Activated gamma-delta T cell treated with anti-CD3 and anti-CD28 coated beads, Interleukin-2, amount 50 U/mL, for 16 hours (primary cell): Measurements from ENCODE around the gene ORC2.
"Not testable (repeated sequence)": the region's sequence is repeated elsewhere in the genome, so short reads cannot be mapped to it uniquely, and the experiment has no call there.

ENCODE experiments used
- DNase-seq: peaks from one replicate; pipeline ENCODE4 v3.0.0-alpha.2; 2020; ENCODE audit warnings: low read depth

ORC2 gene

GRCh38 chr2:200963124-200963917 is at the start of gene ORC2:
Gene ORC2 (minus strand): TSS chr2:200963660. CDS start chr2:200958123, 5,537 bp downstream.
- peak; percentile 84 for DNase-seq

- no peak for DNase-seq
These were observed 44.9 kb upstream of the ORC2 start for GRCh38 chr2:201008296-201008829.

GRCh38 chr2:201007584-201007998 is 44.1 kb upstream of the ORC2 start:
- no peak for DNase-seq

GRCh38 chr2:201006704-201007103 is 43.2 kb upstream of the ORC2 start:
- DNase-seq, result no peak

DNA sequence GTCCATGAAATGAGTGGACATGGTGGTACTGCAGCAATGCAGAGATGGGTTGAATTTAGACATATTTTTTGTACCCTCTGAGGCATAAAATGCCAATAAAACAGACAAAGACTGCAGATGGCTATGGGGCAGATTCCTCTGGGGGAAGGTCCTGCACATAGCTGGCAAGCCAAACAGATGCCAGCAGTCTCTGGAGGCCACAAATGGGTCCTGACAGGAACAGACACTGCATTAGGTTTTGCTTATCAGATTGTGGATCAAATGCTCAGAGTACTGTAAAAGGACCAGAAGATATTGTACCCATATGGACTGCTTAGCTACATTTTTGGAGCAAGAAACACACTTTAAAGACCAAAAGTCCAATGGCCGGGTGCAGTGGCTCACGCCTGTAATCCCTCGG is 40.9 kb upstream of the ORC2 start:
- DNase-seq, result no peak

GRCh38 chr2:200993097-200993496 is 29.6 kb upstream of the ORC2 start:
- no peak for DNase-seq

- DNase-seq, result no peak
These were observed 23.7 kb upstream of the ORC2 start for GRCh38 chr2:200987137-200987536.

GRCh38 chr2:200985799-200986198 is 22.3 kb upstream of the ORC2 start:
- DNase-seq, result no peak

- no peak for DNase-seq
These were observed 13.2 kb upstream of the ORC2 start for GRCh38 chr2:200976710-200977109.

DNA sequence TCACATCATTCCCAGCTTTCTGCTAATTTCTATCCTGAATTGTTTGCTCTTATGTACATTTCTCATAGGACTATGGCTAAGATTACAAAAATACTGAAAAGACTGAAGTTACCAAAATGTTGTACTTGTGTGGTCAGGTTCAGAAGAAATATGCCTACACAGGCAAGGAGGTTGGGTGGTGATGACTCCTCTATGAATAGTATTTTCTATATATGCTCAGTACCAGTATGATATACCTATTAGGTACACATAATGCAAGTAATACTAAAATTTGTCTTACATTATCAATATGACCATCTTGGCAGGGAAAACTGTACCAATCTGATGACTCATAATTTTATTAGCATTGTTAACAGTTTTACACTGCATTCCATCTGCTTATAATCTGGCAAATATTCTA is 12.2 kb upstream of the ORC2 start:
- DNase-seq, result no peak

DNA sequence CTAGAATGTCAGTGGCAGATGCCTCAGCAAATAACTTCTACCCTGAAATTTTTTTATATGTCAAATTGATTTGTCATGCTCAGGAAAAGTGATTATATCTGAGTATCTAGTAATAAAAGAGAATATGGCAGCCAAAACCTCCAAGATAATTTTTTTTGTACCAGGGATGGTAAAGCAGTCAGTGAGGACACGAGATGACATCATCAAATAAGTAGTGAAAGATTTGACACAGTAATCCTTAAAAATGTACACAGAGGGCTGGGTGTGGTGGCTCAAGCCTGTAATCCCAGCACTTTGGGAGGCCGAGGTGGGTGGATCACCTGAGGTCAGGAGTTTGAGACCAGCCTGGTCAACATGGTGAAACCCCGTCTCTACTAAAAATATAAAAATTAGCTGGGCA is 6.6 kb upstream of the ORC2 start:
- not testable (repeated sequence) for DNase-seq

DNA sequence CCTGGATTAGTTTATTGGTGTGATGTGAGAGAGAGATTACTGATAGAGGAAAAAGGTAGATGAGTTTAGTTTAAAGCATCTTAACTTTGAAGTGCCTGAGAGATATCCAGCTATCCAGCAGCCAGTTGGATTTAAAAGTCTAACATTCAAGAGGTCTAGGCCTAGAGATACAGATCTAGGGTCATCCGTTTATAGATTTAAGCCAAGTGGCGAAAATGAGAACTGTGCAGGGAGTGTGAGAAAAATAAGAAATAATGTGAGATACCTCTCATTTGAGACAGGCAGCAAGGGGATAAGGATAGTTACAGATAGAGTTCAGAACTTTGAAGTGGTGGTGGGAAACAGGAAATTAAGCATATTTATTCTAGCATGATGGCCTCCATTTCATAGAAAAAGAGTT is 5.3 kb upstream of the ORC2 start:
- no peak for DNase-seq

GRCh38 chr2:200968162-200968561 is 4.7 kb upstream of the ORC2 start:
- no peak for DNase-seq

- no peak for DNase-seq
These were observed 3.3 kb upstream of the ORC2 start for GRCh38 chr2:200966770-200967169.

DNA sequence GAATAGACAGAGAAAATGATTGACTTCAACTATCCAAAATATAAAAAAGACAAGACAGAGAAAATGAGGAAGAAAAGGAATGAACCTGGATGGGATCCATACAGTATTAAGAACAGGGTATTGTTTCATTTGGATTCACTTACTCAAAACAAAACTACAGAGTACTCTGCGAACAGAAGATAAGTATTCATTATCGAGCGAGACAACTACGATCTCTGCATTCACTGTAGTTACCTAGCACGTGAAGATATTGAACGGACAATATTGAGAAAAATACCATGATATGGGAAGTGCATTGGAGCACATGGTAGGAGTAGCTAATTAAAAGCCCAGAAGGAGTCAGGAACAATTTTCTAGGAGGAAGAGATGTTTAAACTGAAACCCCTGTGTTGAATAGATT is 1.0 kb upstream of the ORC2 start:
- no peak for DNase-seq

DNA sequence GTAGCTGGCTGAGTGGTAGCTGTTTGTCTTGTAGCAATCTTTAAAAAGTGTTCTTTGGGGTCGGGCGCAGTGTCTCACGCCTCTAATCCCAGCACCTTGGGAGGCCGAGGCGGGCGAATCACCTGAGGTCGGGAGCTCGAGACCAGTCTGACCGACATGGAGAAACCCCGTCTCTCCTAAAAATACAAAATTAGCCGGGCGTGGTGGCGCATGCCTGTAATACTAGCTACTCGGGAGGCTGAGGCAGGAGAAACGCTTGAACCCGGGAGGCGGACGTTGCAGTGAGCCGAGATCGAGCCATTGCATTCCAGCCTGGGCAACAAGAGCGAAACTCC is 425 bp upstream of the ORC2 start:
- DNase-seq, result not testable (repeated sequence)

GRCh38 chr2:200962811-200963123 is 693 bp downstream of the ORC2 start:
- DNase-seq, result no peak

DNA sequence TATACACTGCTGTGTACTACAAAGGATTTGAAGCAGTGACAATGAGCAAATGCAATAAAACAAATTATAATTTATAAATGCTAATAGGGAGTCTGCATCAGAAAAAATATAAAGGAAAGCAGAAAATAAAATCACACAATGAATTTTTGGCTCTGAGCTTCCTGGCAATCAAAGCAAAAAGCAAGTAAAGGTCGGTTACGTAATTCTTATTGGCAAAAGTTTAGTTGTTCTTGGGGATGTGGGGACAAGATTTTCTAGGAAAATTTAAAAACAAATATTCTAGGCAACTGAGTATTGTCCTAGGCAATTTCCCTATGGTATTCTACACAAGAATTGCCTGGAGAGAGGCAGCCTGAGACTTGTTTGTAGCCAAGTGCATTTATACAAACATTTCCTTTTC is 1.8 kb downstream of the ORC2 start:
- DNase-seq, result no peak

- no peak for DNase-seq
These were observed 13.1 kb downstream of the ORC2 start for GRCh38 chr2:200950378-200950777.

DNA sequence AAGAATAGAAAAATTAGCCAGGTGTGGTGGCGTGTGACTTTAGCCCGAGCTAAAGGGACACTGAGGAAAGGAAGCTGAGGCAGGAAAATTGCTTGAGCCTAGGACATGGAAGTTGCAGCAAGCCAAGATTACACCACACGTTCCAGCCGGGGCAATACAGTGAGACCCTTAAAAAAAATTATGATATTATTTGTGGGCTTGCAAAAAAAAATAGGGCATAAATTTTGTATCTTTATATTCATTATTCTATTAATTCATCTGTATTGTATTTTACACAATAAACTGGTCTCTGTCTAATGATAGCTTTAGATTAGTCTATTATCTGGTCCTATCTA is 18.1 kb downstream of the ORC2 start:
- DNase-seq, result no peak

GRCh38 chr2:200944467-200945394 is 18.7 kb downstream of the ORC2 start:
- peak; percentile 9 for DNase-seq

DNA sequence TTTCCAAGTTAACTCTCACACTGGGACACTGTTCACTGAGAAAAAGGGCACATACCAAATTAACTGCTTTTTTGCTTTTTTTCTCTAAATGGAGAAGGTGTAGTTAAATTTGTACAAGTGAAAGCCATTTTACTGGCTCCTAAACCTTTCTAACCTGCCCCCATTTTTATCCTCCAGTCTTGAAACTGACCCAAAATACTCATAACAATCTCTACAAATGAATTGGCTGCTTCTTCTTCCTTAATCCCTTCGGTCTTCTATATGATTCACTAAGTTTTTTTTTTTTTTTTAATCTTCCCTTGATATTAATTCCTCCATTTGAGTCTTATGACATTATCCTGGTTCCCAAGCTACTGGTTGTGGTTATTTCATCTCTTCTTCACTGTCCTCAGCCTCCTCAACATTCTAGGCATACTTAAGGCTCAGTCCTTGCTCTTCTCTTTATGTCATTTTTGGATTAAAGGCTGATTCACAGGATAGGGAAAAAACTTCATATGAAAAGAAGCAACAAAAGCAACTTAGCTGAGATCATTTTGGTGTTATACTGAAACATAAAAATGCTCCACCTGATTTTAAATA is 19.8 kb downstream of the ORC2 start:
- DNase-seq, result no peak

DNA sequence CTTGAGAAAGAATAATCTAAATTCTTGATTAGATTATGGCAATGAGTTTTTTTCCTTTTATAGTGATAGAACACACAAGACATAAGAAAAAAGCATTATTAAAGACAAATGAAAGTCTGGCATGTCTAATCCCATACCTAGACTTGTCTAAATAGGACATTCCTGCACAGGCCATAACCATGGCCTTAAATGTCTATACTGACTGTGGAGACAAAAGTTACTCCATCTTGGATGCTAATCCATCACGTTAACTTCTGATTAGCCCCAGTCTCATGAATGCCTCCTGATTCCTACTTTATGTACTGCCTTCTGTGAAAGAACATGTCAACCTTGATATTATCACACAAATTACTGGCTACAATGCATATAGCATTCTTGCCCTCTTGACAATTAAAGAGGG is 23.6 kb downstream of the ORC2 start:
- DNase-seq, result no peak
